Stimulated activated CD8-positive, alpha-beta memory T cell treated with anti-CD3 and anti-CD28 coated beads, Interleukin-7, amount 100 ng/mL, for 24 hours (primary cell): ENCODE data around the gene RAB20.
"Not testable (repeated sequence)": the region's sequence is repeated elsewhere in the genome, so short reads cannot be mapped to it uniquely, and the experiment has no call there.

ENCODE experiments used
- DNase-seq: peaks from one replicate; pipeline ENCODE4 v3.0.0-alpha.2; 2020; ENCODE audit warnings: low read depth

The RAB20 gene

DNA sequence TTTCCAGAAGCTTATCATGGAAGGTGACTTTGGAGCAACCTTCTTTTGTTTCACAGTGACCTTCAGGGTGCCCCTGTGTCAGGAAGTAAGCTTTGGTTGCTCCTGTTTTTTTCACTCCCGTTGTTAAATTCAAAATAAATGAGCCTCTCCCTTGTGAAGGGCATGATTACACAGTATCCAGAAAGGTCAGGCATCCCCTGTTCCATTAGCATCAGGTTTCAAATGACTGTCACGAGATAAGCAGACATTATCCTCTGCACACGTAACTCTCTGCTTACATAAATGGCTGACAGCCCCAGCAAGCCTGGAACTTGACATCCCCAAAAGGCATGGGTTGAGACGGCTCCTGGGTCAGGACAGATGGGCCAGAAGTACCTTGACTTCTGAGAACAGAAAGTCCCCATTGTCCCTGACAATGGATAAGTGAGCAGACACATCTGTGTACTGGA lies 52.0 kb downstream of the RAB20 start:
- no peak for DNase-seq

DNA sequence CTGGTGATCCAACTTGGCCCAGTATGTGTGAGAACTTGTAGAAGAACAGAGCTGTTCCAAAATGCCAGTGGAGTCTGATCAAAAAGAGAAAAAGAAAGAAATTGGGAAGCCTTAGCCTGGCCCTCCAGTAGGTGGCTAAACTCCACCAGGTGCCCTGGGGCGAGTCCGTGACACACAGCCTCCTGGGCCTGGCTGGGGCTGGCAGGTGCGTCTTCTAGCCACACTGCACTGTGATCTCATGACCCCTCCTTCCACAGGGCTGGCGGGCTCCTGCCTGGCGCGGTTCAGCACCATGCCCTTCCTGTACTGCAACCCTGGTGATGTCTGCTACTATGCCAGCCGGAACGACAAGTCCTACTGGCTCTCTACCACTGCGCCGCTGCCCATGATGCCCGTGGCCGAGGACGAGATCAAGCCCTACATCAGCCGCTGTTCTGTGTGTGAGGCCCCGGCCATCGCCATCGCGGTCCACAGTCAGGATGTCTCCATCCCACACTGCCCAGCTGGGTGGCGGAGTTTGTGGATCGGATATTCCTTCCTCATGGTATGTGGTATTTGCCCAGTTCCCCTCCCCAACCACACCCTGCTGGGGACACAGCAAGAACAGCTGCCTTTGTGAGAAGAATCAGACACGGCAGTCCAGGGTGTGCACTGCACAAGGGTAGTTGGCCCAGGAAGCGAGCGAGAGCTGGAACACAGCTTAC lies 53.7 kb downstream of the RAB20 start:
- DNase-seq: no peak

DNA sequence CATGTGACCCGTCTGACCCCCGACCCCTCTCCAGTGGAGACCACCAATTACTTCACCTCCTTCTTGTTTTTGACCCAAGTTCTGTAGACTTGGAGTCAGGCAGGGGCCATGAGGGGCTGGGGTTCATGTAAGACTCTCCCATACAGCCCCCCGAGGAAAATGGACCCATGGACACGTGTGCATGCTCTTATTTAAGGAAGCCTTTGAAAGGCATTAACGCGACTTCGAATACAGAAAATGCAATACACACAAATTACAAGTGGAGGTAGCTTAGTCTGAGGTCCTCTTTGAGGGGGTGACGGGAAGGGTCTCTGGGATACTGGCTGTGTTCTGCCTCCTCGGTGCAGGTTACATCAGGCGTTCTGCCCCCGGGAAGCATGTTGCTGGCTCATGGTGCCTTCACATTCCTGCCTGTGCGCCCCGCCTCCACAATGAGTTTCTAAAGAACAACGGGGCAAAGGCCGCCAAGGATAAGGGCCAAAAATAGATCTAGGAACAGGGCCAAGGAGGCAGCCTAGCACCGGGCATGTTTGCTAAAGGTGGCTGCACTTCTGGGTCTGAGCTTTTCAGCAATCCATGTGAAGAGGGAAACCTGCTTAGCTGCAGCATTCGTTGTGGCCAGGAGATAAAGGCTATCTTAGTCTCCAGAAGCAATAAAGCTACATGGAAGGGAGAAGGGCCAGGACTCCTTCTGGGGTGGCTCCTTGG lies 54.5 kb downstream of the RAB20 start:
- DNase-seq: no peak

GRCh38 chr13:110506396-110506795 lies 55.1 kb downstream of the RAB20 start:
- DNase-seq: no peak

- no peak for DNase-seq
These were observed 55.9 kb downstream of the RAB20 start for GRCh38 chr13:110505594-110505993.

DNA sequence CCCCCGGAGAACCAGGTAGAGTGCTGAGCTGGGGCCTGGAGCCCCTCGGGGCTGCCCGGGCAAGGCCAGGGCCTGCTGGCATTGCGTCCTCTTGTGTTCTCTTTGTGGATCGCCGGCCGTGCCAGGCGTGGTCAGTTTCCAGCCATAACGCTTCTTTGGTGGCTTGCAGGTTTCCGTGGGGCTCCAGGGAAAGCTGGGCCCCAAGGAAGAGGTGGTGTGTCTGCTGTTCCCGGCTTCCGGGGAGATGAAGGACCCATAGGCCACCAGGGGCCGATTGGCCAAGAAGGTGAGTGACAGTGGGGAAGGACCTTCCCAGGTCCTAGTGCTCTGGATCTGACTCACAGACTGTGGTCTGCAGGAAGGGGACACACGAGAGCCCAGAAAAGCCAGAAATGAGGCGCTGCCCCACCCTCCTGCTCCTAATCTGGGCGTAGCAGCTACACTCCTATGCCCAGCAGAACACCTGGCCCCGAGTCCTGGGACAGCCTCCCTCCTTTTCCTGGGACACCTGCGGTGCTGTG lies 57.5 kb downstream of the RAB20 start:
- DNase-seq: no peak

DNA sequence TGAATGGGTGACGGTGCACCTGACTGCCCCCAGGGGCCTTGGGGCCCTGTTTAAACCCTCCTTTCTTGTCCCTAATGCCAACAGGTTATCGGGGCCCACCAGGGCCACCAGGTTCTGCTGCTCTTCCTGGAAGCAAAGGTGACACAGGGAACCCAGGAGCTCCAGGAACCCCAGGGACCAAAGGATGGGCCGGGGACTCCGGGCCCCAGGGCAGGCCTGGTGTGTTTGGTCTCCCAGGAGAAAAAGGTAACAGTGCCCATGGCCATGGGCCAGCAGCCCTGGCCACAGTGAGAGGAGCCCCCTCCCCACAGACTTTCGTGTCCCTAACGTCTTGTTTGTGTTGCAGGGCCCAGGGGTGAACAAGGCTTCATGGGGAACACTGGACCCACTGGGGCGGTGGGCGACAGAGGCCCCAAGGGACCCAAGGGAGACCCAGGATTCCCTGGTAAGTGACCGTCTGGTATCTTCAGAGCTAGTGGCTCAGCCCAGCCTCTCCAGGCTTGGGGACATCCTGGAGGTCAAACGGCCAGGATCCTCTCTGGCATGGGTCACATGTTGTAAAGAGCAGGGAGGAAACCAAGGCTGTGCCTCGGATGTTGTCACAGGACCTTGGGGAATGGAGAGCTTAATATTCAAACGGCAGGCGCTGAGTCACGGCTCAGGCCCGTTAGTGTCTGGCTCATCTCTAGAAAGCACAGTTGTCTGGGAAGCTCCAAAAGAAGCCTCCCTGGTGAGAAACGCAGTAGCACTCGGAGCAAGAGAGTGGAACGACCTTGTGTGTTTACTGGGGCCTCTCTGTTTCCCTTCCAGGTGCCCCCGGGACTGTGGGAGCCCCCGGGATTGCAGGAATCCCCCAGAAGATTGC lies 58.3 kb downstream of the RAB20 start:
- DNase-seq: no peak

DNA sequence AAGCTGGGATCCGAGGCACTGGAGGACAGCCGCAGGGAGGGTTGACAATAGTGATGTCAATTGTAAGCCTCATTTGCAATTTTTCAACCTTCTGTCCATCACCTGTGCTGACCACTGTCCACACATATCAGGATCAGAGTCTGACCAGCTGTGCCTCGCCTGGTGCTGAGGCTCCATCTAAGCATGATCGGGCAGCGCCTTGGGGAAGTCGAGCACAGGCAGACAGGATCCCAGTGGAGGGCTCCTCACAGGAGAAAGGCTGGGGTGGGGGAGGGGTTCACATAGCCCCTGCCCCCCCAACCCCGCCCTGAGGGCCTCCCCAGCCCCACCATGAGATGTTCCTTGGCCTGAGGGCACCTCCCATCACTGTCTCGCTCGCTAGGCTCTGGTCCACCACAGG lies 60.3 kb downstream of the RAB20 start:
- no peak for DNase-seq

- no peak for DNase-seq
These were observed 61.2 kb downstream of the RAB20 start for GRCh38 chr13:110500341-110500740.

GRCh38 chr13:110499621-110500281 lies 61.8 kb downstream of the RAB20 start:
- no peak for DNase-seq

- no peak for DNase-seq
These were observed 62.8 kb downstream of the RAB20 start for GRCh38 chr13:110498765-110499164.

- no peak for DNase-seq
These were observed 63.2 kb downstream of the RAB20 start for GRCh38 chr13:110498327-110498726.

DNA sequence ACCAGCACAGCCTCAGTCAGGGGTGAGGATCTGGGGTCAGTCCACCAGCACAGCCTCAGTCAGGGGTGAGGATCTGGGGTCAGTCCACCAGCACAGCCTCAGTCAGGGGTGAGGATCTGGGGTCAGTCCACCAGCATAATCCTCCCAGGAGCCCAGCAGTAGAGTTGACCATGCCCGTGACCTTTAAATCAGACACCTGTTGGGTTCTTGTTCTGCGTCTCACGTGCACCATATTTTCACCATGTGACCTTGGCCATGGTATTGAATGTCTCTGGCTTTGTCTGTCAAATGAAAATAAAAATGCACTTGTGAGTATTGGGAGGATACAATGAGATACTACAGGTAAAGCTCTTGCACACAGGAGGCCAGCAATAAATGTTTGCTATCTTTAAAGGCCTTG lies 63.6 kb downstream of the RAB20 start:
- not testable (repeated sequence) for DNase-seq

DNA sequence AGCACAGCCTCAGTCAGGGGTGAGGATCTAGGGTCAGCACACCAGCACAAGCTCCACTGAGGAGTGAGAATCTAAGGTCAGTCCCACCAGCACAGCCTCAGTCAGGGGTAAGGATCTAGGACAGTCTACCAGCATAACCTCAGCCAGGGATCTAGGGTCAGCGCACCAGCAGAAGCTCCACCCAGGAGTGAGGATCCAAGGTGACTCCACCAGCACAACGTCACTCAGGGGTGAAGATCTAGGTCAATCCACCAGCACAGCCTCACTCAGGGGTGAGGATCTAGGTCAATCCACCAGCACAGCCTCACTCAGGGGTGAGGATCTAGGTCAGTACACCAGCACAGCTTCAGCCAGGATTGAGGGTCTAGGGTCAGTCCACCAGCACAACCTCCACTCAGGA lies 64.5 kb downstream of the RAB20 start:
- DNase-seq: no peak

- DNase-seq: no peak
These were observed 65.2 kb downstream of the RAB20 start for GRCh38 chr13:110496281-110496680.

- no peak for DNase-seq
These were observed 65.6 kb downstream of the RAB20 start for GRCh38 chr13:110495881-110496280.

GRCh38 chr13:110495376-110495775 lies 66.1 kb downstream of the RAB20 start:
- no peak for DNase-seq

- DNase-seq: no peak
These were observed 67.9 kb downstream of the RAB20 start for GRCh38 chr13:110493613-110494012.

DNA sequence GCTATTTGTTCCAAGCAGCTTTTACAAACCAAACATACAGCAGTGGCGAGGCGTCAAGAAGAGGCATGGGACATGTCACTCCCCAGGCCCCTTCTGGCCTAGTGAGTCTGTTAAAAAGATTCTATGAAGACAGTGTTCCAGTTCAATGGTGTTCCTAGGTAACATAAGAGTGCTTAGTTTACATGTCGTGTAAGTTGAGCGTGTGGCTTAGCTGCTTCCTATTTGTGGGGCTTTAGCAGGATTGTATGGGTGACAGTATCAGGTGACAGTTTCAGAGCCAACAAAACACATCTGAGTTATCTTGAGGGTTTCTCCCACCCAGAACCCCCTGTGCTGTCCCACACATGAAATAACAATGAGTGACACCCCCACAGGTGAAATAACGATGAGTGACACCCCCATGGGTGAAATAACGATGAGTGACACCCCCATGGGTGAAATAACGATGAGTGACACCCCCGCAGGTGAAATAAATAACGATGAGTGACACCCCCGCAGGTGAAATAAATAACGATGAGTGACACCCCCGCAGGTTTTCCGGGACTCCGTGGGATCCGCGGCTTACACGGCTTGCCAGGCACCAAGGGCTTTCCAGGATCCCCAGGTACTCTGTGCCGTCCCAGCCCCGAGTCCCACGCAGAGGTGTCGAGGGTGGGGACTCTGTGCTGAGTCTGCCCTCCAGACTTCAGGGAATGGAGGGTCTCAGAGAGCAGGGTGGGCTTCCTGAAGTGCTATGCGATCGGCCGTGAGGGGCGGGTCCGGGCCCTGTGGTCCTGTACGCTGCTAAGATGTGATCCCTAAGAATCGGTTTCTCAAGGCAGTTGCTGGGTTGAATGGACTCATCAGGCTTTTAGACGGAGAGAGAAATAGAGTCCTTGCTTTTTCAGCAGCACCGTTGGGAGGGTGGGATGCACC lies 68.6 kb downstream of the RAB20 start:
- no peak for DNase-seq

- DNase-seq: no peak
These were observed 69.4 kb downstream of the RAB20 start for GRCh38 chr13:110491869-110492678.
